Measurements from ENCODE around the gene VPS4A. TPM values are rescaled to one million over a fixed set of nuclear protein-coding genes. Genes with fewer than 3 reads are reported as not detected.

VPS4A gene
- total and polyA plus RNA-seq, 10 of the 15 experiments (the other 5 are each of a cell fraction or from before 2014, with no cell fraction given): 5.2 to 36.3 (median 21.4) TPM

GRCh38 chr16:69349536-69349935 is 38.4 kb downstream of the VPS4A start (continued):
- no peak for TF ChIP-seq CTCF (IDR thresholded peaks at IDR 0.05 in 2 of 3, conservative IDR thresholded peaks at IDR 0.05 in 1 of 3; ENCODE audit: control insufficient read depth in 2 of 3, extremely low read depth in 1 of 3, insufficient read depth in 1 of 3, low read depth in 3 of 3, low read length in 3 of 3)
- no peak for TF ChIP-seq RUNX3 (IDR thresholded peaks at IDR 0.05; ENCODE audit: low read length)
- TF ChIP-seq HDAC2 (IDR thresholded peaks at IDR 0.05): no peak
- no peak for TF ChIP-seq HCFC1 (IDR thresholded peaks at IDR 0.05; ENCODE audit: low read length)
- no peak for TF ChIP-seq JUNB (IDR thresholded peaks at IDR 0.05)
- no peak for TF ChIP-seq IRF5 (IDR thresholded peaks at IDR 0.05; ENCODE audit: borderline replicate concordance)
- TF ChIP-seq CHD1 (IDR thresholded peaks at IDR 0.05; ENCODE audit: low read depth, low read length): no peak
- no peak for TF ChIP-seq FOXK2 (IDR thresholded peaks at IDR 0.05)
- no peak for TF ChIP-seq NR2C1 (IDR thresholded peaks at IDR 0.05)
- no peak for TF ChIP-seq HDAC6 (IDR thresholded peaks at IDR 0.05; ENCODE audit: unreplicated experiment)
- no peak for TF ChIP-seq RCOR1 (conservative IDR thresholded peaks at IDR 0.05; ENCODE audit: low read depth, low read length)
- TF ChIP-seq LARP7 (IDR thresholded peaks at IDR 0.05): no peak
- no peak for TF ChIP-seq IRF4 (IDR thresholded peaks at IDR 0.05; ENCODE audit: low read depth, low read length)
- no peak for TF ChIP-seq NBN (IDR thresholded peaks at IDR 0.05)

Measured in GM12878 (cell line).